ENCODE measurements around the gene GALNT15.

The GALNT15 gene

GRCh38 chr3:16252988-16253387 is 78.5 kb downstream of the GALNT15 start:
- H3K36me3 ChIP-seq = no peaks in the 10 kb centered on the region
- H3K9me3 ChIP-seq = no peaks in the 10 kb centered on the region
- no peak overlapping the region for H3K4me3 ChIP-seq (ENCODE audit: low read depth in 1 of 2, low read length in 1 of 2)
- peak overlapping the region; percentile 77 for H3K27ac ChIP-seq
- H3K4me1 ChIP-seq (ENCODE audit: control insufficient read depth in 1 of 2, insufficient read depth in 1 of 2, low read depth in 1 of 2, low read length in 1 of 2) = peaks cover 16 to 17% of the 10 kb centered on the region in 2 experiments
- no peaks in the 10 kb centered on the region for H3K27me3 ChIP-seq
- no peak for TF ChIP-seq CTCF (IDR thresholded peaks at IDR 0.05)

- TF ChIP-seq CTCF (IDR thresholded peaks at IDR 0.05) = no peak
- no peaks in the 10 kb centered on the region for H3K9me3 ChIP-seq
- peak overlapping the region; percentile 77 for H3K27ac ChIP-seq
- H3K36me3 ChIP-seq = peaks cover 6% of the 10 kb centered on the region
- peaks cover 16 to 17% of the 10 kb centered on the region in 2 experiments for H3K4me1 ChIP-seq (ENCODE audit: control insufficient read depth in 1 of 2, insufficient read depth in 1 of 2, low read depth in 1 of 2, low read length in 1 of 2)
- peak overlapping the region in 1 of 2 experiments; percentile 9 for H3K4me3 ChIP-seq (ENCODE audit: low read depth in 1 of 2, low read length in 1 of 2)
- no peaks in the 10 kb centered on the region for H3K27me3 ChIP-seq
These were observed 79.1 kb downstream of the GALNT15 start for GRCh38 chr3:16253601-16254000.

GRCh38 chr3:16254916-16255315 is 80.4 kb downstream of the GALNT15 start:
- H3K4me3 ChIP-seq (ENCODE audit: low read depth in 1 of 2, low read length in 1 of 2) = no peak overlapping the region
- no peak for TF ChIP-seq CTCF (IDR thresholded peaks at IDR 0.05)
- H3K4me1 ChIP-seq (ENCODE audit: control insufficient read depth in 1 of 2, insufficient read depth in 1 of 2, low read depth in 1 of 2, low read length in 1 of 2) = peaks cover 16 to 17% of the 10 kb centered on the region in 2 experiments
- H3K27ac ChIP-seq = no peak overlapping the region
- H3K36me3 ChIP-seq = peaks cover 19% of the 10 kb centered on the region
- H3K27me3 ChIP-seq = no peaks in the 10 kb centered on the region
- H3K9me3 ChIP-seq = no peaks in the 10 kb centered on the region

- Histone ChIP-seq H3K36me3 (peaks cover 23% of the 10 kb centered on the region), H3K4me3 (ENCODE audit: low read depth in 1 of 2, low read length in 1 of 2) (no peak overlapping the region), H3K4me1 (ENCODE audit: control insufficient read depth in 1 of 2, insufficient read depth in 1 of 2, low read depth in 1 of 2, low read length in 1 of 2) (peaks cover 16 to 17% of the 10 kb centered on the region in 2 experiments), H3K27me3 (no peaks in the 10 kb centered on the region), H3K27ac (no peak overlapping the region), H3K9me3 (no peaks in the 10 kb centered on the region)
- no peak for TF ChIP-seq CTCF (IDR thresholded peaks at IDR 0.05)
These were observed 80.8 kb downstream of the GALNT15 start for GRCh38 chr3:16255326-16255725.

- H3K4me1 ChIP-seq (ENCODE audit: control insufficient read depth in 1 of 2, insufficient read depth in 1 of 2, low read depth in 1 of 2, low read length in 1 of 2) = peaks cover 16 to 17% of the 10 kb centered on the region in 2 experiments
- H3K36me3 ChIP-seq = peaks cover 27% of the 10 kb centered on the region
- no peak overlapping the region for H3K4me3 ChIP-seq (ENCODE audit: low read depth in 1 of 2, low read length in 1 of 2)
- H3K9me3 ChIP-seq = no peaks in the 10 kb centered on the region
- H3K27me3 ChIP-seq = no peaks in the 10 kb centered on the region
- no peak overlapping the region for H3K27ac ChIP-seq
- TF ChIP-seq CTCF (IDR thresholded peaks at IDR 0.05) = no peak
These were observed 81.2 kb downstream of the GALNT15 start for GRCh38 chr3:16255726-16256125.

GRCh38 chr3:16257309-16257708 is 82.8 kb downstream of the GALNT15 start:
- no peak overlapping the region for H3K27ac ChIP-seq
- H3K36me3 ChIP-seq = peaks cover 39% of the 10 kb centered on the region
- H3K4me3 ChIP-seq (ENCODE audit: low read depth in 1 of 2, low read length in 1 of 2) = no peak overlapping the region
- no peak for TF ChIP-seq CTCF (IDR thresholded peaks at IDR 0.05)
- H3K9me3 ChIP-seq = no peaks in the 10 kb centered on the region
- peaks cover 17 to 18% of the 10 kb centered on the region in 2 experiments for H3K4me1 ChIP-seq (ENCODE audit: control insufficient read depth in 1 of 2, insufficient read depth in 1 of 2, low read depth in 1 of 2, low read length in 1 of 2)
- no peaks in the 10 kb centered on the region for H3K27me3 ChIP-seq
